GM21515 (cell line): ENCODE measurements around the gene GMPPB.
A peak's percentile ranks its signal among the peaks of the same experiment; 100 is the strongest.
"Not testable (repeated sequence)": the region's sequence is repeated elsewhere in the genome, so short reads cannot be mapped to it uniquely, and the experiment has no call there.

Experiments used
- ATAC-seq: cut with Tn5 transposase; IDR thresholded peaks from one replicate; pipeline ENCODE4 v1.9.1; 2021; ENCODE audit not compliant: unreplicated experiment

Gene GMPPB

GRCh38 chr3:49723628-49724551, at the start of gene GMPPB:
Gene GMPPB, minus strand, starts transcription at chr3:49723951. Its CDS starts 225 bp downstream, at chr3:49723726.
- ATAC-seq, result peak; percentile 75

- ATAC-seq, result no peak
Observed at GRCh38 chr3:49772703-49773102, 49.0 kb upstream of the GMPPB start.

GRCh38 chr3:49771340-49771938, 47.7 kb upstream of the GMPPB start:
- no peak for ATAC-seq

- no peak for ATAC-seq
Observed at GRCh38 chr3:49769926-49770325, 46.2 kb upstream of the GMPPB start.

- ATAC-seq, result no peak
Observed at GRCh38 chr3:49769286-49769915, 45.6 kb upstream of the GMPPB start.

- no peak for ATAC-seq
Observed at GRCh38 chr3:49763981-49764380, 40.2 kb upstream of the GMPPB start.

GRCh38 chr3:49761661-49762060, 37.9 kb upstream of the GMPPB start:
- no peak for ATAC-seq

GRCh38 chr3:49759226-49759625, 35.5 kb upstream of the GMPPB start:
- ATAC-seq, result no peak

- no peak for ATAC-seq
Observed at GRCh38 chr3:49757197-49757596, 33.4 kb upstream of the GMPPB start.

- no peak for ATAC-seq
Observed at GRCh38 chr3:49756036-49756435, 32.3 kb upstream of the GMPPB start.

GRCh38 chr3:49754536-49754935, 30.8 kb upstream of the GMPPB start:
- no peak for ATAC-seq

- no peak for ATAC-seq
Observed at GRCh38 chr3:49751501-49751900, 27.8 kb upstream of the GMPPB start.

- ATAC-seq, result no peak
Observed at GRCh38 chr3:49750056-49750455, 26.3 kb upstream of the GMPPB start.

GRCh38 chr3:49748874-49749273, 25.1 kb upstream of the GMPPB start:
- not testable (repeated sequence) for ATAC-seq

- no peak for ATAC-seq
Observed at GRCh38 chr3:49747792-49748480, 24.2 kb upstream of the GMPPB start.

GRCh38 chr3:49745986-49746385, 22.2 kb upstream of the GMPPB start:
- no peak for ATAC-seq

- no peak for ATAC-seq
Observed at GRCh38 chr3:49740427-49740826, 16.7 kb upstream of the GMPPB start.

- no peak for ATAC-seq
Observed at GRCh38 chr3:49738067-49738713, 14.4 kb upstream of the GMPPB start.

GRCh38 chr3:49734752-49735151, 11.0 kb upstream of the GMPPB start:
- no peak for ATAC-seq

- ATAC-seq, result no peak
Observed at GRCh38 chr3:49733551-49733950, 9.8 kb upstream of the GMPPB start.

- ATAC-seq, result no peak
Observed at GRCh38 chr3:49732597-49732996, 8.8 kb upstream of the GMPPB start.
